Urothelium cell line (cell line): ENCODE results near the gene SCAF4.
A peak's percentile ranks its signal among the peaks of the same experiment; 100 is the strongest.
"Not testable (repeated sequence)": the region's sequence is repeated elsewhere in the genome, so short reads cannot be mapped to it uniquely, and the experiment has no call there.

ENCODE experiments used
- DNase-seq: peaks from one replicate; pipeline ENCODE4 v3.0.0; 2011; ENCODE audit warnings: low spot score, mixed read lengths
- FAIRE-seq: peaks from 2 replicates; lab custom pipeline; 2011; peaks lifted over from hg19 to GRCh38; lab: Jason Lieb, UNC

Gene SCAF4

GRCh38 chr21:31673321-31673912 is 58.5 kb downstream of the SCAF4 start:
- no peak for FAIRE-seq
- no peak for DNase-seq

DNA sequence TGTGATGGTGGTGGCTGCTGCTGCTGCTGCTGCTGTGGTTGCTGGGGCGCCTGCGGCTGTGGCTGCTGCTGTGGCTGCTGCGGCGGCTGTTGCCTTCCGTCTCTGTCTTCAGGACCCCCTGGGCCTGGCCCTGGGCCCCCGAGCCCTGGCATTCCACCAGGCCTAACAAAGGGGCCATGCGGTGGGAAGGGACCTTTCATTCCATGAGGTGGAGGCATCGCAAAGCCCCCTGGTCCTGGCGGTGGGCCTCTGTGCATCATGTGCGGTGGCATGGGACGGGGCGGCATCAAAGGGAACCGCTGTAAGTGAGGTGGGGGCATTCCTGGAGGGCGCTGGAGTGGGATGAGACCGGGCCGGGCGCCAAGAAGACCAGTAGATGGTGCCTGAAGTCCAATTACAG is 60.0 kb downstream of the SCAF4 start:
- FAIRE-seq (no peak), DNase-seq (no peak)

DNA sequence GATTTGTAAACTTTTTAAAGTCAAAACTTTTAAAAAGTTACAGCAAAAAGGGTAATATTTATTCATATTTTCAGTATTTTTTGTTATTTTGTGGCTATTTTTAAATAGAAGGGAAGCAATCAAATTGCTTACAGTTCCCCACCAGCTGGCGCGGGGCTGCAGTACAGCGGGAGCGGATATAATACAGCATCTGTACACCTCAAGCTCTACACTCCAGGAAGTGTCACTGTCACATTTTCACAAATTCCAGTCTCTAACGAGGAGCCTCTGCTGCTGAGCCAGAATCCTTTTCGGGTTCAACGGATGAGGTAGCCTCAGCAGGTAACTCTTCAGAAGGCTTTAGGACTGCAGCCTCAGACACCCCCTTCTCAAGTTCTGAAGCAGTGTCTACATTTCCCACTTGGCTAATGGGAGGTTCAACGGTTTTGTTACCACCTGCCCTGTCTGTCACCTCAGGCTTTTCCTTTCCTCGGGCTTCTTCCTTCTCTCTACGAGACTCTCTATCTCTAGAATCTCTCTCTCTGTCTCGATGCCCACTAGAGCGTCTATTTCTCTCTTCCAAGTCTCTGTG is 60.7 kb downstream of the SCAF4 start:
- FAIRE-seq, result no peak
- no peak for DNase-seq

DNA sequence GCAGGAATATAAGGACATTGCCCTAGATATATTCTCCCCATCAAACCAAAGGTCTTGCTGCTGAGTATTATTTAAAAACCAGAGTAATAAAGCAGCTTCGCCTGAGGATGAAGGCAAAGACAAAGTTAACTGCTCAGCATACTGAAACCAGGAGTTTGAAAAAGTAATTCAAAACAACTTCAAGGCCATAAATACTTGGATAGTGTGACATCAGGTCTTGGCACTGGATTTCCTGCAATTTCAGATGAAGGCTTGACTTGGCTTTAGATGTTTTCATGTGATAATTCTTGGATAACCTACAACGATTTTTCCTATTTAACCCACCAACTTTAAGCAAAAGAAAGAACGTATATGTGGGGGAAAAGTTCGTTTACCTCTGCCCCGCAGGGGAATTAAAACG is 61.8 kb downstream of the SCAF4 start:
- no peak for DNase-seq
- FAIRE-seq, result no peak

GRCh38 chr21:31668651-31669491 is 63.0 kb downstream of the SCAF4 start:
- no peak for DNase-seq
- no peak for FAIRE-seq

DNA sequence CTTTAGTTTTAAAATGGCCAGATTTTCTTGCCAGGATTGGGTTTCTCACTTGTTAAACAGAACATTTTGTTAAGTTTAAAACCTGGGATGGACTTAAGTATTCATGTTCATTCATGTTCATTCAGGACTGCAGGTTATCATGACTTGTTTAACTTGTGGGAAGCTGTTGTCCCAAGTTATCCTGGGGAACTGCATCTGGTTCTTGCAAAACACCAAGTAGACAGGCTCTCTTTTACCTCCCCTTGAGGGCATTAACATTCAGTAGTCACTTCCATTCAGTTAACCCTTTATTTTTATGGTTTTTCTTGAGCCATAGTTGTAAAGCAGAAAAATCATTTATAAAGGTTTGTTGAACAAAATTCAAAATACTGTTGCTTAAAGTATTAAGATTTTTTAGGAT is 64.3 kb downstream of the SCAF4 start:
- no peak for DNase-seq
- no peak for FAIRE-seq

DNA sequence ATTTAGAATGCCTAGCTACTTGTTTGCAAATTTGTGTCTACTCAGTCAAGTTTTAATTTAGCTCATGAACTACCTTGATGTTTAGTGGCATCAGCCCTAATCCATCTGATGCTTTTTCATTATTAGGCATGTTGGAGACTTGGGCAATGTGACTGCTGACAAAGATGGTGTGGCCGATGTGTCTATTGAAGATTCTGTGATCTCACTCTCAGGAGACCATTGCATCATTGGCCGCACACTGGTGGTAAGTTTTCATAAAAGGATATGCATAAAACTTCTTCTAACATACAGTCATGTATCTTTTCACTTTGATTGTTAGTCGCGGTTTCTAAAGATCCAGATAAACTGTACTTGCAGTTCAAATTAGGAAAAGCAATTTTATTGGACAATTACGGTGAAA is 64.8 kb downstream of the SCAF4 start:
- DNase-seq (no peak), FAIRE-seq (peak; percentile 9)

DNA sequence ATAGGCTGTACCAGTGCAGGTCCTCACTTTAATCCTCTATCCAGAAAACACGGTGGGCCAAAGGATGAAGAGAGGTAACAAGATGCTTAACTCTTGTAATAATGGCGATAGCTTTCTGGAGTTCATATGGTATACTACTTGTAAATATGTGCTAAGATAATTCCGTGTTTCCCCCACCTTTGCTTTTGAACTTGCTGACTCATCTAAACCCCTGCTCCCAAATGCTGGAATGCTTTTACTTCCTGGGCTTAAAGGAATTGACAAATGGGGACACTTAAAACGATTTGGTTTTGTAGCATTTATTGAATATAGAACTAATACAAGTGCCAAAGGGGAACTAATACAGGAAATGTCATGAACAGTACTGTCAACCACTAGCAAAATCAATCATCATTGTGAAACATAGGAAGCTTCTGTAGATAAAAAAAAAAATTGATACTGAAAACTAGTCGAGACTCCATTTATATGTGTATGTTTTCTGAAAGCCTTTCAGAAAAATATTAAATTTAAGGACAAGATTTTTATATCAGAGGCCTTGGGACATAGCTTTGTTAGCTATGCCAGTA is 65.4 kb downstream of the SCAF4 start:
- DNase-seq (no peak), FAIRE-seq (no peak)

GRCh38 chr21:31665869-31666268 is 66.0 kb downstream of the SCAF4 start:
- DNase-seq, FAIRE-seq: not testable (repeated sequence)

DNA sequence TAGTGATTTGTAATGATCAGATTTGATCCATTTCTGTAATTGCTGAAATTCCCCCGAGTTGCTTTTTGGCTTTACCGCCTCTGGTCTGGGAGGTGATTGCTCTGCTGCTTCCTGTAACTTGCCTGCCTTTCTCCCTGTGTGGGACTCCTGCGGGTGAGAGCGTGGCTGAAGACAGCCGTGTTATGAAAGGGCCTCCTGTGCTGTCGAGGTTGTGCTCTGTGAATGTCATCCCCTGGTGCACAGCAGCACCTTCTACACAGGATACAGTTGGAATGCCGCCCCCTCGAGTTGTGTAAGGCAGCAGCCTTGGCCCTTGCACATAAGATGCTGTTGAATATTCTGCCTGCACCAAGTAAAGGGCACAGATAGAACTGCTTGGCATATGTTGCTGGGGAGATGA is 66.5 kb downstream of the SCAF4 start:
- DNase-seq (no peak), FAIRE-seq (no peak)

DNA sequence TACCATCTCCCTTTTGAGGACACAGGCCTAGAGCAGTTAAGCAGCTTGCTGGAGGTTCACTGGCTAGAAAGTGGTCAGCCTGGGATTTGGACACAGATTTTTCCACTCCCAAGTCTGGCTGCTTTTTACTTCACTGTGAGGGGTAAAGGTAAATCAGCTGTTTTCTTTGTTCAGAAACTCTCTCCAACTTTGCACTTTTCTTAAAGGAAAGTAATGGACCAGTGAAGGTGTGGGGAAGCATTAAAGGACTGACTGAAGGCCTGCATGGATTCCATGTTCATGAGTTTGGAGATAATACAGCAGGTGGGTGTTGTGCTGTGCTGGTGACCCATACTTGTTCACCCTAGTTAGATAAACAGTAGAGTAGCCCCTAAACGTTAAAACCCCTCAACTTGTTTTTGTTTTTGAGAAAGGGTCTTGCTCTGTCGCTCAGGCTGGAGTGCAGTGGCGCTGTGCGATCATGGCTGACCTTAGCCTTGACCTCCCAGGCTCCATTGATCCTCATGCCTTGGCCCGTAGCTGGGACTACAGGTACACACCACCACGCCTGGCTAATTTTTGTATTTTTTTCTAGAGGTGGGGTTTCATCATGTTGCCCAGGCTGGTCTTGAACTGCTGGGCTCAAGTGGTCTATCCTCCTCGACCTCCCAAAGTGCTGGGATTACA is 68.2 kb downstream of the SCAF4 start:
- DNase-seq (no peak), FAIRE-seq (no peak)

GRCh38 chr21:31660591-31660990 is 71.3 kb downstream of the SCAF4 start:
- no peak for DNase-seq
- no peak for FAIRE-seq

DNA sequence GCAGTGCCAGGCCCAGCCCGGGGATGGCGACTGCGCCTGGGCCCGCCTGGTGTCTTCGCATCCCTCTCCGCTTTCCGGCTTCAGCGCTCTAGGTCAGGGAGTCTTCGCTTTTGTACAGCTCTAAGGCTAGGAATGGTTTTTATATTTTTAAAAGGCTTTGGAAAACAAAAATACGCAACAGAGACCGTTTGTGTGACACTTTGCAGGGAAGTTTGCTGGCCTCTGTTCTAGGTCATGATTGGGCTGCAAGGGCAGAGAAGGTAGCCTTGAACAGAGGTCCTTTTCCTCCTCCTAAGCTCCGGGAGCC is 71.7 kb downstream of the SCAF4 start:
- FAIRE-seq, result no peak
- DNase-seq, result peak; percentile 71

GRCh38 chr21:31659536-31660258 is 72.2 kb downstream of the SCAF4 start, which contains the start of gene SOD1:
Gene SOD1, plus strand, starts transcription at chr21:31659693. Its CDS starts 77 bp downstream, at chr21:31659770.
- FAIRE-seq (peak; percentile 88), DNase-seq (peak; percentile 99)

DNA sequence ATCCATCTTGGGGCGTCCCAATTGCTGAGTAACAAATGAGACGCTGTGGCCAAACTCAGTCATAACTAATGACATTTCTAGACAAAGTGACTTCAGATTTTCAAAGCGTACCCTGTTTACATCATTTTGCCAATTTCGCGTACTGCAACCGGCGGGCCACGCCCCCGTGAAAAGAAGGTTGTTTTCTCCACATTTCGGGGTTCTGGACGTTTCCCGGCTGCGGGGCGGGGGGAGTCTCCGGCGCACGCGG is 72.7 kb downstream of the SCAF4 start:
- FAIRE-seq (no peak), DNase-seq (no peak)

- FAIRE-seq, result no peak
- no peak for DNase-seq
These were observed 73.9 kb downstream of the SCAF4 start for GRCh38 chr21:31658053-31658452.

DNA sequence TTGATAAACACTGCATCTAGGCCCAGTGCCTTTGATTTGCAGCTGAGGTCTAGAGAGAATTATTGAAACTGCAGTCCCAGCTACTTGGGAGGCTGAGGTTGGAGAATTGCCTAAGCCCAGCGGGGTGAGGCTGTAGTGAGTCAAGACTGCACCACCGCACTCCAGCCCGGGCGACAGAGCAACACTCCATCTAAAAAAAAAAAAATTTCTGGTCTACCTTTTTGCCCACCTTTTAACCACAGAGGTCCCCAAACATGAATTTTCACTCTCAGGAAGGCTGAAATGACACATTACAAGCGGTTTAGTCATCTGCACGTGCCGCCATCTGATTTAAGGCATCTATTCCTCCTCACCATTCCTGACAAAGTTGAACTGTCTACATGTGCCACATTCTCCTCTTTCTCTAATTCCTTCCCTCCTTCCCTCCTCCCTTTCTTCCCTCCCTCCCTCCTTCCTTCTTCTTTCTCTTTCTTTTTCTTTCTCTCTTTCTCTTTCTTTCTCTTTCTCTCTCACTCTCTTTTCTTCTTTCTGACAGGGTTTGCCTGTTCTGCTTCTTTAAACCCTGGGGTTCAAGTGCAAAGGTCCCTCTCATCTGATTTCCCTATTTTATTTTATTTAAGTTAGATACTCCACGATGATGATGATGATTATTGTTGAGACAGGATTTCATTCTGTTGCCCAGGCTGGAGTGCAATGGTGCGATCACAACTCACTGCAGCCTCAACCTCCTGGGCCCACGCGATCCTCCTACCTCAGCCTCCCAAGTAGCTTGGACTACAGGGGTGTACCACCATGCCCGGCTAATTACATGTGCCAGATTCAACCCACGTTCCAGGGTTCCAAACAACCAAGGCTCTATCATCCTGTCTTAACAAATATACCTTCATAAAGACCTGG is 75.5 kb downstream of the SCAF4 start:
- DNase-seq, result peak; percentile 43
- FAIRE-seq, result no peak

DNA sequence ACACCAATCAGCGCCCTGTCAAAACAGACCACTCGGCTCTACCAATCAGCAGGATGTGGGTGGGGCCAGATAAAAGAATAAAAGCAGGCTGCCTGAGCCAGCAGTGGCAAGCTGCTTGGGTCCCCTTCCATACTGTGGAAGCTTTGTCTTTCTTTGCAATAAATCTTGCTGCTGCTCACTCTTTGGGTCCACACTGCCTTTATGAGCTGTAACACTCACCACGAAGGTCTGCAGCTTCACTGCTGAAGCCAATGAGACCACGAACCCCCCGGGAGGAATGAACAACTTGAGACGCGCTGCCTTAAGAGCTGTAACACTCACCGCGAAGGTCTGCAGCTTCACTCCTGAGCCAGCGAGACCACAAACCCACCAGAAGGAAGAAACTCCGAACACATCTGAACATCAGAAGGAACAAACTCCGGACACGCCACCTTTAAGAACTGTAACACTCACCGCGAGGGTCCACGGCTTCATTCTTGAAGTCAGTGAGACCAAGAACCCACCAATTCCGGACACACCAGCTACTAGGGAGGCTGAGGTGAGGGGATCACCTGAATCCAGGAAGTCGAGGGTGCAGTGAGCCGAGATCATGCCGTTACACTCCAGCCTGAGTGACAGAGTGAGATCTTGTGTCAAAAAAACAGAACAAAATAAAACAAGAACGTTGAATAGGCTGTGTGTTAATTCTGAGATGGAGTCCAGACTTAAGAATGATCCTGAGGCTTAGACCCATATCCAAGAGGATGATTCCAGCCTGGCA is 76.9 kb downstream of the SCAF4 start:
- FAIRE-seq, DNase-seq: not testable (repeated sequence)

DNA sequence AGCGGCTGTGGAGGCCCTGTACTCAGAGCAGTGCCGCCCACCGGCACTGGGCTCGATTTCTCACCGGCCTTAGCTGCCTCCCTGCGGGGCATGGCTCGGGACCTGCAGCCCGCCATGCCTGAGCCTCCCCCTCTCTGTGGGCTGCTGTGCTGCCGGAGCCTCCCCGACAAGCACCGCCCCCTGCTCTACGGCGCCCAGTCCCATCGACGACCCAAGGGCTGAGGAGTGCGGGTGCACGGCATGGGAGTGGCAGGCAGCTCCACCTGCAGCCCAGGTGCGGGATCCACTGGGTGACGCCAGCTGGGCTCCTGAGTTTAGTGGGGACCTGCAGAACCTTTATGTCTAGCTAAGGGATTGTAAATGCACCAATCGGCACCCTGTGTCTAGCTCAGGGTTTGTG is 77.6 kb downstream of the SCAF4 start:
- no peak for FAIRE-seq
- DNase-seq, result no peak
